Measurements from ENCODE around the gene LRRC10B.

Gene LRRC10B

DNA sequence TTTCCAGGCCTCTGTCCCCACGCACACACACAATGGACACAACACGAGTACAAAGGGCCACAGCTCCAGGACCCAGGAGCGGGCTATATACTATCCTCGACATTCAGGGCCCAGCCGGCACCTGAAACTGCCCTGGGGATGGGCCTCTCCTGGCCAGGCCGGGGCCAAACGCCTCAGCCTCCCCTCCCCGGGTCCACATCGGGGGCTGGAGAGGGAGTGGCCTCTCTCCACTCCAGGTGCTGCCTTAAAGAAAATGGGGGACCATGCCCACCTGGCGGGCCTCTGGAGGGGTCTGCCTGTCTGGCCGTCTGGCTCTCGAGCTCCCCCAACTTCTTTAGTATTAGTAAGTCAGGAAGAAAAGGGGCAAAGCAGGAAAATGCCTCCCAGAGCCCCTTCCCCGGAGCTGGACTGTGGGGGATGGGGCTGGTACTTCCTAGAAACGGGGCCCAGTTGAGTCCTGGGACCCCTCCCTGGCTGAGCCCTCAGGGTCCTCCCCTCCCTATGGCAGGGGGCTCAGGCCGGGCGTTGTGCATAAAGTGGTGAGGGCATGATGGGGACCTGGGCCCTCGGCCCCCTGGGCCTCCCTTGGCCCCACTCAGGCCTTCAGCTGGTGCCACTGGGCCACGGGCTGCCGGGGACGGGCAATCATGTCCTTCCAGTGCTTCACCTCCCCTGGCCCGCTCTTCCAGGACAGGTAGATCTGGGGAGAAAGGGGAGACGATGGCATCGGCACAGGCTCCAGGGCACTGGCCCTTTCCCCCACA is 9.7 kb downstream of the LRRC10B start:
- H3K79me2 ChIP-seq (ENCODE audit: control insufficient read depth, insufficient read depth, low read length, unreplicated experiment): no peaks in the 10 kb centered on the region

DNA sequence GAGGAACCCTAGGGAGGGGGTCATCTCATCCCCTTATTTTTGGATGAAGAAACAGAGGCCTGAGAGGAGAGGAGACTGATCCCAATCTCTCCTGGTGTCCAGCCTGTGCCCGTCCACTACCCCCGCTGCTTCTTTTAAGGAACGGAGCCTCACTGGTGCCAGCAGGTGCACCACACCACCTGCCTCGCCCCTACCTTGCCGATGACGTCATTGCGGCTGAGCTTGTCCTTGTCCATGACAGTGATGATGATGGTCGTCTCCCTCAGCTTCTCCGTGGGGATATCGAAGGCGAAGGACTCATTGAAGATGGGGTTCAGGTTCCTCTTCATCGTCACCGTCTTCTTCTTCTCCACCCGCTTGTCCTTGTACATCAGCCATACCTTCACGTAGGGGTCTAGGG is 14.3 kb downstream of the LRRC10B start:
- H2AFZ ChIP-seq (ENCODE audit: low read length, unreplicated experiment): no peak overlapping the region
- no peaks in the 10 kb centered on the region for H3K79me2 ChIP-seq (ENCODE audit: control insufficient read depth, insufficient read depth, low read length, unreplicated experiment)
- no peak overlapping the region for H3K4me3 ChIP-seq (ENCODE audit: low read depth, low read length)
- H3K36me3 ChIP-seq (ENCODE audit: insufficient read depth, low read length): no peaks in the 10 kb centered on the region
- no peaks in the 10 kb centered on the region for H3K4me1 ChIP-seq (ENCODE audit: control insufficient read depth, insufficient read depth, low read length, unreplicated experiment)
- no peak overlapping the region for H3K27ac ChIP-seq (ENCODE audit: low read depth, low read length)
- peaks cover 9% of the 10 kb centered on the region; the same call in 1 of the 2 replicates for H3K27me3 ChIP-seq (ENCODE audit: insufficient read depth, low read length)

More for the DNA sequence above, 9.7 kb downstream of the LRRC10B start:
- no peak overlapping the region for H3K4me3 ChIP-seq (ENCODE audit: low read depth, low read length)
- no peaks in the 10 kb centered on the region for H3K27me3 ChIP-seq (ENCODE audit: insufficient read depth, low read length)
- H3K27ac ChIP-seq (ENCODE audit: low read depth, low read length): no peak overlapping the region
- peaks cover 5% of the 10 kb centered on the region for H3K4me1 ChIP-seq (ENCODE audit: control insufficient read depth, insufficient read depth, low read length, unreplicated experiment)
- no peaks in the 10 kb centered on the region for H3K36me3 ChIP-seq (ENCODE audit: insufficient read depth, low read length)
- no peak overlapping the region for H2AFZ ChIP-seq (ENCODE audit: low read length, unreplicated experiment)

DNA sequence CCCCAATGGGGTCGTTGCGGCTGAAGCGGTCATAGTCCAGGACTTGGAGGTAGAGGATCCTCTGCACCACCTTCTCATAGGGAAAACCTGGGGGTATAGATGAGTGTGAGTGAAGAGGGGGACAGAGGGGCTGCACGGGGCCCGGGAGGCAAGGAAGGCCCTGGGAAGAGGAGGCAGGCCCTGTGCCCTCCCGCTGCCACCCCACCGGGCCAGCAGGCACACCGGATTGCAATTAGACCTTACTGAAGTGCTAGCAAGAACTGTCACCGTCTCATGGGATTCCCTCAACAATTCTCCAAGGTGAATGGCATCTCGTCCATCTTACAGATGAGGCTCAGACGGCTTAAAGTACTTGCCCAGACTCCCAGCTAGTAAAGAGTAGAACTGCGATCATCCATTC is 15.9 kb downstream of the LRRC10B start:
- H2AFZ ChIP-seq (ENCODE audit: low read length, unreplicated experiment): no peak overlapping the region
- H3K27me3 ChIP-seq (ENCODE audit: insufficient read depth, low read length): peaks cover 9% of the 10 kb centered on the region; the same call in 1 of the 2 replicates
- H3K79me2 ChIP-seq (ENCODE audit: control insufficient read depth, insufficient read depth, low read length, unreplicated experiment): no peaks in the 10 kb centered on the region
- no peak overlapping the region for H3K27ac ChIP-seq (ENCODE audit: low read depth, low read length)
- H3K36me3 ChIP-seq (ENCODE audit: insufficient read depth, low read length): no peaks in the 10 kb centered on the region
- H3K4me3 ChIP-seq (ENCODE audit: low read depth, low read length): no peak overlapping the region
- no peaks in the 10 kb centered on the region for H3K4me1 ChIP-seq (ENCODE audit: control insufficient read depth, insufficient read depth, low read length, unreplicated experiment)

DNA sequence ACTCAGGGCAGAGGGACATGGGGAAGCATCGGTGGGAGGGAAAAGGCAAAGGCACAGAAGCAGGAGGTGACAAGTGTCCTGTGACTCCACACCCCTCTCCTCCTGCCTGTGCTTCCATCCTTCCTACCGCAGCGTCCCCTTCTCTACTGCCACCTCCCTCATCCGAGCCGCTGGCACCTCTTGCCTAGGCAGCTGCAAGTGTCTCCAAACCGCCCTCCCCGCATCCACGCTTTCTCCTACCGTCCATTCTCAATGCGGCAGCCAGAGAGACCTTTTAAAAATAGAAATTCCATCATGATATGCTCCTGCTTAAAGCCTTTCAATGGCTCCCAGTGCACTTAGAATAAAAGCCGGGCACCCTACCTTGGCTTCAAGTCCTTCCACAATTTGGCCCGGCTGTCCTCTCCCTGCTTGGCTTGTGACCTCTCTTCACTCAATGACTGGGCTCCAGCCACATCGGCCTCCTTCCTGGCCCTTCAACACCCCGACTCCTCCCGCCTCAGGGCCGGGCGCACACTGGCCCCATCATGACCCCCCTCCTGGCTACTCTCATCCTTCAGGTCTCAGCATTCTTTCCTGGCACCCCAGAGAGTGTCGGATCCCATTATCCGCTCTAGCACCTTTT is 16.5 kb downstream of the LRRC10B start:
- no peaks in the 10 kb centered on the region for H3K4me1 ChIP-seq (ENCODE audit: control insufficient read depth, insufficient read depth, low read length, unreplicated experiment)
- peaks cover 9% of the 10 kb centered on the region; the same call in 1 of the 2 replicates for H3K27me3 ChIP-seq (ENCODE audit: insufficient read depth, low read length)
- H3K4me3 ChIP-seq (ENCODE audit: low read depth, low read length): no peak overlapping the region
- H2AFZ ChIP-seq (ENCODE audit: low read length, unreplicated experiment): no peak overlapping the region
- H3K27ac ChIP-seq (ENCODE audit: low read depth, low read length): no peak overlapping the region
- H3K36me3 ChIP-seq (ENCODE audit: insufficient read depth, low read length): no peaks in the 10 kb centered on the region
- H3K79me2 ChIP-seq (ENCODE audit: control insufficient read depth, insufficient read depth, low read length, unreplicated experiment): no peaks in the 10 kb centered on the region

DNA sequence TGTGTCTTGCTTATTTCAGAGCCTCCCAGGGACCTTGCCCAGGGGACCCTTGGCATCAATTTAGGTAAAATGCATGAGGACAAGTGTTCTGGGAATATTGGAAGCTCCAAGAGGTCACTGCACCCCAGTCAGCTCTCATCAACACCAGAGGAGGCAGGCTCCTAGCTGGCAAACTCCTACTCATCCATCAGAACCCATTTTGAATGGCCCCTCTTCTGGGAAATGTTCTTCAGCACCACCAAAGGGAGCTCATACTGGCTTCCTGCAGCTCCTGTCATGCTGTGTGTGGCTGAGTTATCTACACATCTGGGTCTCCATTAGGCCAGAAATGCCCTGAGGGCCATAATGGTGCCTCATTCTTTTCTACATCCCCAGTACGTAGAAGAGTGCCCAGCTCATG is 17.7 kb downstream of the LRRC10B start:
- Histone ChIP-seq H3K27ac (ENCODE audit: low read depth, low read length) (no peak overlapping the region), H3K79me2 (ENCODE audit: control insufficient read depth, insufficient read depth, low read length, unreplicated experiment) (no peaks in the 10 kb centered on the region), H3K36me3 (ENCODE audit: insufficient read depth, low read length) (no peaks in the 10 kb centered on the region), H3K4me1 (ENCODE audit: control insufficient read depth, insufficient read depth, low read length, unreplicated experiment) (no peaks in the 10 kb centered on the region), H3K4me3 (ENCODE audit: low read depth, low read length) (no peak overlapping the region), H2AFZ (ENCODE audit: low read length, unreplicated experiment) (no peak overlapping the region), H3K27me3 (ENCODE audit: insufficient read depth, low read length) (peaks cover 9% of the 10 kb centered on the region; the same call in 1 of the 2 replicates)

DNA sequence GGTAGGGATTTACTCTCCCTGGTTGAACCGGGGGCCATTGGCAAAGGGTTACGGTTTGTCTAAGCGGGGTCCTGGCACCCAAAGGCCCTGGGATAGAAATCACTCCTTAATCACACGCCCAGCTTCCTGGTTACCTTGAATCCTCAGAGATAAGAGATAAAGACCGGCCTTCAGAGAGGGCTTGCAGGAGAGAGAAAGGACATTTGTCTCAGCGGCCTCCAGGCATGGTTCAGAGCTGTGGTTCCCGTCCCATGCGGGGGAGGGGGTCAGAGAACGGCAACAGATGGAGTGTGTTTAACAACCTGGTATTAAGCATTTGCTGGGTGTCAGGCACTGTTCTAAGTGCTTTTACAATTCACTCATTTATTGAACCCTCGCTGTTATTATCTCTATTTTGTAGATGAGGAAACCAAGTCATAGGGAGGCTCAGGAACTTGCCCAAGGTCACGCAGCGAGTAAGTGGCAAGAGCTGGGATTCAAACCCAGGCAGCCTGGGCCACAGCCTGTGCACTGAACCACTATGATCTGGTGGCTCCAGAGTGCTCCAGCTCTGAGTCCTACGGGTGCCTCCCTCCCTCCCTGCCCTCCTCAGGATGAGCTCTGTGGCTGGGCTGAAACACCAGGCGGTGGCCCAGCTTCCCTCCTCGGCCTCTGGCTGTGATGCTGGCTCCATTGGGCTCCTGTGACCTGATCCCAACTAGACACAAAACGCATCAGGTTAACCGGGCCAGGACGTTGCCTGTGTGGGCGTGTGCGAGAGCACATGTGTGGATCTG is 18.6 kb downstream of the LRRC10B start:
- no peaks in the 10 kb centered on the region for H3K36me3 ChIP-seq (ENCODE audit: insufficient read depth, low read length)
- no peak overlapping the region for H3K27ac ChIP-seq (ENCODE audit: low read depth, low read length)
- no peak overlapping the region for H3K4me3 ChIP-seq (ENCODE audit: low read depth, low read length)
- H2AFZ ChIP-seq (ENCODE audit: low read length, unreplicated experiment): no peak overlapping the region
- no peaks in the 10 kb centered on the region for H3K79me2 ChIP-seq (ENCODE audit: control insufficient read depth, insufficient read depth, low read length, unreplicated experiment)
- H3K4me1 ChIP-seq (ENCODE audit: control insufficient read depth, insufficient read depth, low read length, unreplicated experiment): no peaks in the 10 kb centered on the region
- peaks cover 9% of the 10 kb centered on the region; the same call in 1 of the 2 replicates for H3K27me3 ChIP-seq (ENCODE audit: insufficient read depth, low read length)

DNA sequence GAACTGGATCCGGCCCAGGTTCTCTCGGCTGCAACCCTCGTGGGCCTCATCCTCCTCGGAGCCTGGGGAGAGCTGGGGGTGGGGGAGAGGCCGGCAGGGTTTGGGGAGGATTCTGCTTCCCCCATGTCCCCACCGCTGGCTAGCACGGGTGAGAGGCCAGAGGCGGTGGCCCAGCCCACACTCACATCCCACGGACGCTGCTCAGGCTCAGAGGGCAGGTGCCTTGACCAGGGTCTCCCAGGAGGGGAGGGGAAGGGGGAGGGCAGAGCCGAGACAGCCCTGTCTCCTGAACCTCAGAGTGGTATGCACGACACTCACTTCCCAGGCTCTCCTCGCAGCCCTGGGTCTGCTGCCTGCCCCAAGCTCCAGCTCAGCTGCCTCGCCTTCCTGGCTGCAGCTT is 19.6 kb downstream of the LRRC10B start:
- H3K4me3 ChIP-seq (ENCODE audit: low read depth, low read length): no peak overlapping the region
- H3K27ac ChIP-seq (ENCODE audit: low read depth, low read length): no peak overlapping the region
- H3K79me2 ChIP-seq (ENCODE audit: control insufficient read depth, insufficient read depth, low read length, unreplicated experiment): no peaks in the 10 kb centered on the region
- H3K4me1 ChIP-seq (ENCODE audit: control insufficient read depth, insufficient read depth, low read length, unreplicated experiment): no peaks in the 10 kb centered on the region
- no peak overlapping the region for H2AFZ ChIP-seq (ENCODE audit: low read length, unreplicated experiment)
- H3K27me3 ChIP-seq (ENCODE audit: insufficient read depth, low read length): peaks cover 9% of the 10 kb centered on the region; the same call in 1 of the 2 replicates
- no peaks in the 10 kb centered on the region for H3K36me3 ChIP-seq (ENCODE audit: insufficient read depth, low read length)

DNA sequence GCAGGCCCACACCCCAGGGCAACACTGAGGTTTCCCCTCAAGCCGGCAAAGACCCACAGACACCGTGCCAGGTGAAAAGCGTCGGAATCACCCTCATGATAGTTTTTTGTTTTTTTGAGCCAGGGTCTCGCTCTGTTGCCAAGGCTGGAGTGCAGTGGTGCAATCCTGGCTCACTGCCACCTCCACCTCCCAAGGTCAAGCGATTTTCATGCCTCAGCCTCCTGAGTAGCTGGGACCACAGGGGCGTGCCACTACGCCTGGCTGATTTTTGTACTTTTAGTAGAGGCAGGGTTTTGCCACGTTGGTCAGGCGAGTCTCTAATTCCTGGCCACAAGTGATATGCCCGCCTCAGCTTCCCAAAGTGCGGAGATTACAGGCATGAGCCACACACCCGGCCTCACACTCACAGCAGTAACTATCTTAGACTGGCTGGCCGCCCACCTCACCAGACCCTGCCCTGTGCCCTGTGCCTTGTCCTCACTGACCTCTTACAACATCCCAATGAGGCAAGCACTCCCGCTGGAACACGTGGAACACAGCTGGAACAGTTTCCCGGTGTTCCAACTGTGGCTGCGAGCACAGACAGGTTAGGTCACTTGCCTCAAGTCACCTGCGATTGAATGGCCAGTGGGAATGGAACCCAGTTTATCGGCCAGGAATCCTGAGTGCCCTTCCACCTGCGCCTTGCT is 21.1 kb downstream of the LRRC10B start:
- H3K4me1 ChIP-seq (ENCODE audit: control insufficient read depth, insufficient read depth, low read length, unreplicated experiment): no peaks in the 10 kb centered on the region
- H3K4me3 ChIP-seq (ENCODE audit: low read depth, low read length): no peak overlapping the region
- no peak overlapping the region for H2AFZ ChIP-seq (ENCODE audit: low read length, unreplicated experiment)
- no peaks in the 10 kb centered on the region for H3K79me2 ChIP-seq (ENCODE audit: control insufficient read depth, insufficient read depth, low read length, unreplicated experiment)
- H3K36me3 ChIP-seq (ENCODE audit: insufficient read depth, low read length): no peaks in the 10 kb centered on the region
- no peak overlapping the region for H3K27ac ChIP-seq (ENCODE audit: low read depth, low read length)
- peaks cover 9% of the 10 kb centered on the region; the same call in 1 of the 2 replicates for H3K27me3 ChIP-seq (ENCODE audit: insufficient read depth, low read length)

DNA sequence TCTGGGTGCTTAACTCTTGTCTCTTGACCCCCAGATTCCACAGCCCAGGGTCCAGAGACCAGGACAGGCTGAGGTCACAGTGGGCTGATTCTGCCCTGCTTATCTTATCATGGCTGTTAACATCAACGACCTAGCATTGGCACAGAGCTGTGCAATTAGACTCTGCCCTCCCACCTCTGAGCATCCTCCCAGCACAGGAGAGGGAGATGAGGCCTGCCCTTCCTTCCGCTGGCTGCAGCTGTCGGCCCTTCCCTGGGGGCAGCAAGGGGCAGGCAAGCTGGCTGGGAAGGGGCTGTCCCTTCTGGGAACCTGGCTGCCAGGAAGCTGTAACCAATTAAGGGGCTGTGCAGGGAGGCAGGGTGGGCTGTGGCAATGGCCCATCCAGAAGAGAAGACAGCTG is 22.5 kb downstream of the LRRC10B start:
- Histone ChIP-seq H3K36me3 (ENCODE audit: insufficient read depth, low read length) (no peaks in the 10 kb centered on the region), H3K27me3 (ENCODE audit: insufficient read depth, low read length) (peaks cover 4% of the 10 kb centered on the region; the same call in 1 of the 2 replicates), H3K4me1 (ENCODE audit: control insufficient read depth, insufficient read depth, low read length, unreplicated experiment) (no peaks in the 10 kb centered on the region), H3K4me3 (ENCODE audit: low read depth, low read length) (no peak overlapping the region), H2AFZ (ENCODE audit: low read length, unreplicated experiment) (no peak overlapping the region), H3K79me2 (ENCODE audit: control insufficient read depth, insufficient read depth, low read length, unreplicated experiment) (no peaks in the 10 kb centered on the region), H3K27ac (ENCODE audit: low read depth, low read length) (no peak overlapping the region)
